Measurements from ENCODE around the gene MTCH2.

Gene MTCH2

GRCh38 chr11:47631473-47631872 lies 10.9 kb downstream of the MTCH2 start:
- no peak for DNase-seq

GRCh38 chr11:47628026-47628425 lies 14.3 kb downstream of the MTCH2 start:
- no peak for DNase-seq

- no peak for DNase-seq
These were observed 16.1 kb downstream of the MTCH2 start for GRCh38 chr11:47626234-47626633.

GRCh38 chr11:47620836-47621378 lies 21.5 kb downstream of the MTCH2 start:
- no peak for DNase-seq

- DNase-seq = no peak
These were observed 24.9 kb downstream of the MTCH2 start for GRCh38 chr11:47617417-47617809.

GRCh38 chr11:47616726-47617416 lies 25.5 kb downstream of the MTCH2 start:
- DNase-seq = peak; percentile 39 to 66

- DNase-seq = no peak
These were observed 27.1 kb downstream of the MTCH2 start for GRCh38 chr11:47615249-47615648.

GRCh38 chr11:47611348-47611794 lies 31.0 kb downstream of the MTCH2 start:
- no peak for DNase-seq

GRCh38 chr11:47609675-47610074 lies 32.7 kb downstream of the MTCH2 start:
- no peak for DNase-seq

GRCh38 chr11:47607380-47607779 lies 35.0 kb downstream of the MTCH2 start:
- DNase-seq = peak in 1 of 2 experiments; percentile 71

- no peak for DNase-seq
These were observed 35.6 kb downstream of the MTCH2 start for GRCh38 chr11:47606731-47607130.

GRCh38 chr11:47605921-47606320 lies 36.4 kb downstream of the MTCH2 start:
- DNase-seq = no peak

GRCh38 chr11:47603295-47603694 lies 39.1 kb downstream of the MTCH2 start:
- DNase-seq = no peak

- DNase-seq = no peak
These were observed 42.5 kb downstream of the MTCH2 start for GRCh38 chr11:47599902-47600301.

- no peak for DNase-seq
These were observed 46.4 kb downstream of the MTCH2 start for GRCh38 chr11:47595967-47596366.

GRCh38 chr11:47595029-47595428 lies 47.3 kb downstream of the MTCH2 start:
- DNase-seq = no peak

- DNase-seq = no peak
These were observed 48.2 kb downstream of the MTCH2 start, which contains the start of gene C1QTNF4 for GRCh38 chr11:47593934-47594855. C1QTNF4 (minus strand) TSS chr11:47594411; CDS start chr11:47590810, 3,601 bp downstream.

GRCh38 chr11:47593492-47593933 lies 48.8 kb downstream of the MTCH2 start:
- no peak for DNase-seq

GRCh38 chr11:47592970-47593369 lies 49.4 kb downstream of the MTCH2 start:
- no peak for DNase-seq

GRCh38 chr11:47592251-47592650 lies 50.1 kb downstream of the MTCH2 start:
- DNase-seq = no peak

GRCh38 chr11:47591764-47592163 lies 50.6 kb downstream of the MTCH2 start:
- DNase-seq = no peak

GRCh38 chr11:47589977-47590861 lies 52.1 kb downstream of the MTCH2 start:
- DNase-seq = no peak

- DNase-seq = no peak
These were observed 52.8 kb downstream of the MTCH2 start for GRCh38 chr11:47589584-47589976.
